ENCODE results near the gene CHST8. TPM values are rescaled to one million over a fixed set of nuclear protein-coding genes. Genes with fewer than 3 reads are reported as not detected.

Gene CHST8
- total RNA-seq, 1 experiment from 2014 or later = 33.5 TPM

- ChIA-PET CTCF (interaction anchor here (0.5 to 1.4 kb wide), 3 partner anchors 144 to 395 kb away, joined by 3 to 6 read pairs (median 6); no protein-coding TSS in a partner anchor), POLR2A (no interaction called here)
- ATAC-seq = no peak
- Mint-ChIP-seq H3K9me3 (no peaks in the 10 kb centered on the region), H3K4me3 (no peak overlapping the region), H3K36me3 (no peaks in the 10 kb centered on the region), H3K27ac (no peak overlapping the region), H3K4me1 (peaks cover 16% of the 10 kb centered on the region), H3K27me3 (ENCODE audit: low read depth) (peaks cover 12% of the 10 kb centered on the region)
- no peak for DNase-seq (ENCODE audit: low spot score)
- TF ChIP-seq ZNF219 (CRISPR knock-in tag; IDR thresholded peaks at IDR 0.05; ENCODE audit: borderline replicate concordance) (no peak), ZNF416 (CRISPR knock-in tag; IDR thresholded peaks at IDR 0.05) (no peak), TEAD1 (CRISPR knock-in tag; IDR thresholded peaks at IDR 0.05) (no peak), NFE2L1 (CRISPR knock-in tag; IDR thresholded peaks at IDR 0.05) (no peak), NR2C2 (CRISPR knock-in tag; IDR thresholded peaks at IDR 0.05) (no peak), ZNF423 (CRISPR knock-in tag; IDR thresholded peaks at IDR 0.05) (no peak)
- TF ChIP-seq, protein P1, sequence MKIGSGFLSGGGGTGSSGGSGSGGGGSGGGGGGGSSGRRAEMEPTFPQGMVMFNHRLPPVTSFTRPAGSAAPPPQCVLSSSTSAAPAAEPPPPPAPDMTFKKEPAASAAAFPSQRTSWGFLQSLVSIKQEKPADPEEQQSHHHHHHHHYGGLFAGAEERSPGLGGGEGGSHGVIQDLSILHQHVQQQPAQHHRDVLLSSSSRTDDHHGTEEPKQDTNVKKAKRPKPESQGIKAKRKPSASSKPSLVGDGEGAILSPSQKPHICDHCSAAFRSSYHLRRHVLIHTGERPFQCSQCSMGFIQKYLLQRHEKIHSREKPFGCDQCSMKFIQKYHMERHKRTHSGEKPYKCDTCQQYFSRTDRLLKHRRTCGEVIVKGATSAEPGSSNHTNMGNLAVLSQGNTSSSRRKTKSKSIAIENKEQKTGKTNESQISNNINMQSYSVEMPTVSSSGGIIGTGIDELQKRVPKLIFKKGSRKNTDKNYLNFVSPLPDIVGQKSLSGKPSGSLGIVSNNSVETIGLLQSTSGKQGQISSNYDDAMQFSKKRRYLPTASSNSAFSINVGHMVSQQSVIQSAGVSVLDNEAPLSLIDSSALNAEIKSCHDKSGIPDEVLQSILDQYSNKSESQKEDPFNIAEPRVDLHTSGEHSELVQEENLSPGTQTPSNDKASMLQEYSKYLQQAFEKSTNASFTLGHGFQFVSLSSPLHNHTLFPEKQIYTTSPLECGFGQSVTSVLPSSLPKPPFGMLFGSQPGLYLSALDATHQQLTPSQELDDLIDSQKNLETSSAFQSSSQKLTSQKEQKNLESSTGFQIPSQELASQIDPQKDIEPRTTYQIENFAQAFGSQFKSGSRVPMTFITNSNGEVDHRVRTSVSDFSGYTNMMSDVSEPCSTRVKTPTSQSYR (CRISPR knock-in tag; IDR thresholded peaks at IDR 0.05) = no peak
Observed at GRCh38 chr19:33775731-33776487, 154.2 kb downstream of the CHST8 start.

DNA sequence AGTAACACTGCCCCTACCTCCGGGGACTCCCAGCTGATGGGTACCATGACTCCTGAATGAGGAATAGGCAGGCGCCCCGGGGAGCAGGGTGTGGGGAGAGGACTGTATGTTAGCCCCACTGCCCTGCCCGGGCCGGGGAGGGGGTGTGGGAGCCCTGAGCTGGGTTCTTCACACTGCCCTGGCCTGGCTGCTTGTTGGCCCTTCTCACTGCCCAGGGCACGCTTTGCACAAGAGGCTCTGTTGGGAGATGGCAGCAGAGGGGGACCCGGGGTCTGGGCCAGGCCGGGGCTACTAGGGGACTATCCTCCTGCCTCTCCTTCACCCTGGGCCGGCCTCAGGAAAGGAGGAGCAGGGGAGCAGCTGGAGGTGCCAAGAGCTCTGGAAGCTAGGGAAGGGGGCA lies 155.6 kb downstream of the CHST8 start:
- no peak overlapping the region for H3K4me3 Mint-ChIP-seq
- ChIA-PET CTCF (interaction anchor here (0.5 to 3.7 kb wide), 124 partner anchors 9 to 935 kb away, joined by 3 to 131 read pairs (median 5); partner anchors contain the start of genes CEBPG, KCTD15, PEPD and SLC7A10), POLR2A (interaction anchor here (0.6 to 1.2 kb wide), 3 partner anchors 15 to 21 kb away, joined by 3 read pairs; partner anchors contain the start of gene KCTD15)
- peaks cover 12% of the 10 kb centered on the region for H3K27me3 Mint-ChIP-seq (ENCODE audit: low read depth)
- peaks cover 16% of the 10 kb centered on the region for H3K4me1 Mint-ChIP-seq
- no peaks in the 10 kb centered on the region for H3K36me3 Mint-ChIP-seq
- DNase-seq (ENCODE audit: low spot score) = no peak
- no peaks in the 10 kb centered on the region for H3K9me3 Mint-ChIP-seq
- no peak for ATAC-seq
- no peak for TF ChIP-seq SOX15 (CRISPR knock-in tag; IDR thresholded peaks at IDR 0.05)
- no peak for TF ChIP-seq TCF7 (CRISPR knock-in tag; IDR thresholded peaks at IDR 0.05; ENCODE audit: low read depth)
- TF ChIP-seq JAZF1 (CRISPR knock-in tag; IDR thresholded peaks at IDR 0.05) = no peak
- TF ChIP-seq JUN (CRISPR knock-in tag; IDR thresholded peaks at IDR 0.05) = no peak
- TF ChIP-seq GTF2I (CRISPR knock-in tag; conservative IDR thresholded peaks at IDR 0.05) = no peak
- TF ChIP-seq ETV6 (CRISPR knock-in tag; IDR thresholded peaks at IDR 0.05) = no peak
- TF ChIP-seq SP1 (CRISPR knock-in tag; conservative IDR thresholded peaks at IDR 0.05) = no peak
- no peak for TF ChIP-seq ZBTB43 (CRISPR knock-in tag; IDR thresholded peaks at IDR 0.05)
- TF ChIP-seq, protein P2, sequence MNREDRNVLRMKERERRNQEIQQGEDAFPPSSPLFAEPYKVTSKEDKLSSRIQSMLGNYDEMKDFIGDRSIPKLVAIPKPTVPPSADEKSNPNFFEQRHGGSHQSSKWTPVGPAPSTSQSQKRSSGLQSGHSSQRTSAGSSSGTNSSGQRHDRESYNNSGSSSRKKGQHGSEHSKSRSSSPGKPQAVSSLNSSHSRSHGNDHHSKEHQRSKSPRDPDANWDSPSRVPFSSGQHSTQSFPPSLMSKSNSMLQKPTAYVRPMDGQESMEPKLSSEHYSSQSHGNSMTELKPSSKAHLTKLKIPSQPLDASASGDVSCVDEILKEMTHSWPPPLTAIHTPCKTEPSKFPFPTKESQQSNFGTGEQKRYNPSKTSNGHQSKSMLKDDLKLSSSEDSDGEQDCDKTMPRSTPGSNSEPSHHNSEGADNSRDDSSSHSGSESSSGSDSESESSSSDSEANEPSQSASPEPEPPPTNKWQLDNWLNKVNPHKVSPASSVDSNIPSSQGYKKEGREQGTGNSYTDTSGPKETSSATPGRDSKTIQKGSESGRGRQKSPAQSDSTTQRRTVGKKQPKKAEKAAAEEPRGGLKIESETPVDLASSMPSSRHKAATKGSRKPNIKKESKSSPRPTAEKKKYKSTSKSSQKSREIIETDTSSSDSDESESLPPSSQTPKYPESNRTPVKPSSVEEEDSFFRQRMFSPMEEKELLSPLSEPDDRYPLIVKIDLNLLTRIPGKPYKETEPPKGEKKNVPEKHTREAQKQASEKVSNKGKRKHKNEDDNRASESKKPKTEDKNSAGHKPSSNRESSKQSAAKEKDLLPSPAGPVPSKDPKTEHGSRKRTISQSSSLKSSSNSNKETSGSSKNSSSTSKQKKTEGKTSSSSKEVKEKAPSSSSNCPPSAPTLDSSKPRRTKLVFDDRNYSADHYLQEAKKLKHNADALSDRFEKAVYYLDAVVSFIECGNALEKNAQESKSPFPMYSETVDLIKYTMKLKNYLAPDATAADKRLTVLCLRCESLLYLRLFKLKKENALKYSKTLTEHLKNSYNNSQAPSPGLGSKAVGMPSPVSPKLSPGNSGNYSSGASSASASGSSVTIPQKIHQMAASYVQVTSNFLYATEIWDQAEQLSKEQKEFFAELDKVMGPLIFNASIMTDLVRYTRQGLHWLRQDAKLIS (CRISPR knock-in tag; IDR thresholded peaks at IDR 0.05; ENCODE audit: borderline replicate concordance) = no peak
- TF ChIP-seq EMX1 (CRISPR knock-in tag; IDR thresholded peaks at IDR 0.05) = no peak
- no peak for TF ChIP-seq TEAD4 (CRISPR knock-in tag; IDR thresholded peaks at IDR 0.05)
- TF ChIP-seq, protein P1 (CRISPR knock-in tag; IDR thresholded peaks at IDR 0.05) = no peak
- TF ChIP-seq, protein P3, sequence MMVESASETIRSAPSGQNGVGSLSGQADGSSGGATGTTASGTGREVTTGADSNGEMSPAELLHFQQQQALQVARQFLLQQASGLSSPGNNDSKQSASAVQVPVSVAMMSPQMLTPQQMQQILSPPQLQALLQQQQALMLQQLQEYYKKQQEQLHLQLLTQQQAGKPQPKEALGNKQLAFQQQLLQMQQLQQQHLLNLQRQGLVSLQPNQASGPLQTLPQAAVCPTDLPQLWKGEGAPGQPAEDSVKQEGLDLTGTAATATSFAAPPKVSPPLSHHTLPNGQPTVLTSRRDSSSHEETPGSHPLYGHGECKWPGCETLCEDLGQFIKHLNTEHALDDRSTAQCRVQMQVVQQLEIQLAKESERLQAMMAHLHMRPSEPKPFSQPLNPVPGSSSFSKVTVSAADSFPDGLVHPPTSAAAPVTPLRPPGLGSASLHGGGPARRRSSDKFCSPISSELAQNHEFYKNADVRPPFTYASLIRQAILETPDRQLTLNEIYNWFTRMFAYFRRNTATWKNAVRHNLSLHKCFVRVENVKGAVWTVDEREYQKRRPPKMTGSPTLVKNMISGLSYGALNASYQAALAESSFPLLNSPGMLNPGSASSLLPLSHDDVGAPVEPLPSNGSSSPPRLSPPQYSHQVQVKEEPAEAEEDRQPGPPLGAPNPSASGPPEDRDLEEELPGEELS (CRISPR knock-in tag; IDR thresholded peaks at IDR 0.05) = no peak
- no peak for TF ChIP-seq ZNF317 (CRISPR knock-in tag; IDR thresholded peaks at IDR 0.05; ENCODE audit: borderline replicate concordance, low read depth)
- no peak overlapping the region for H3K27ac Mint-ChIP-seq

Data from WTC11 (cell line).